Measurements from ENCODE around the gene DERA.
"Not testable (repeated sequence)": the region's sequence is repeated elsewhere in the genome, so short reads cannot be mapped to it uniquely, and the experiment has no call there.

Gene DERA

DNA sequence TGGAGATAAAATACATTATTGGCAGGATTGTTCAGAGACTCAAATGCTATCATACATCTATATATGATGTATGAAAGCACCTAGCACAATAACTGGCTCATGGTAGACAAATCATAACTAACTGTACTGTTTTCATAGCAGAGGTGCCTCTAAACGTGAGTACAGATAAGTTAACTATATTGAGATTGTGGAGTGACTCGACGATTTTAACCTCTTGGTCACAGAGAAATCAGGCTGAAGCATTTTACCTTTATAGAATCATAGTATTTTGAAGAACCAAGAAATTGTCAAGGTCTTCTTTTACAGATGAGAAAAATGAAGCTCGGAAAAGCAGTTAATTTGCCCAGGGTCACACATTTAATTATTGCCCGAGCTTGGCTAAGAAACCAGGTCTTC, 666 bp upstream of the DERA start:
- no peak for DNase-seq

DNA sequence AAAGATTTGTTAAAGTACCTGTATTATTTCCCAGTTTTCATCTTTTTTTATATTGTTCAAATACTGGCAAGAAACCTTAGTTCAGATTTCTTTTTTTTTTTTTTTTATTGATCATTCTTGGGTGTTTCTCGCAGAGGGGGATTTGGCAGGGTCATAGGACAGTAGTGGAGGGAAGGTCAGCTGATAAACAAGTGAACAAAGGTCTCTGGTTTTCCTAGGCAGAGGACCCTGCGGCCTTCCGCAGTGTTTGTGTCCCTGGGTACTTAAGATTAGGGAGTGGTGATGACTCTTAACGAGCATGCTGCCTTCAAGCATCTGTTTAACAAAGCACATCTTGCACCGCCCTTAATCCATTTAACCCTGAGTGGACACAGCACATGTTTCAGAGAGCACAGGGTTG, 799 bp downstream of the DERA start:
- DNase-seq, result not testable (repeated sequence)

DNA sequence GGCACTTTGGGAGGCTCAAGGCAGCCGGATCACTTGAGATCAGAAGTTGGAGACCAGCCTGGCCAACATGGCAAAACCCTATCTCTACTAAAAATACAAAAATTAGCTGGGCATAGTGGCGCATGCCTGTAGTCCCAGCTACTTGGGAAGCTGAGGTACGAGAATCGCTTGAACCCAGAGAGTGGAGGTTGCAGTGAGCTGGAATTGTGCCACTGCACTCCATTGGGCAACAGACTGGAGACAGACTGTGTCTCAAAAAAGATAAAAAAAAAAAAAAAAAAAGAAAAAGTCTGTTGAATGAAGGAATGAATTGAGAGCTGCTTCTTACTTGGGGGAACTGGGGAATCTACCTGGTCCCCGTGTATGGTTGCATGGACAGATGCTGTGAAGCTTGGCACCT, 3.0 kb downstream of the DERA start:
- not testable (repeated sequence) for DNase-seq

DNA sequence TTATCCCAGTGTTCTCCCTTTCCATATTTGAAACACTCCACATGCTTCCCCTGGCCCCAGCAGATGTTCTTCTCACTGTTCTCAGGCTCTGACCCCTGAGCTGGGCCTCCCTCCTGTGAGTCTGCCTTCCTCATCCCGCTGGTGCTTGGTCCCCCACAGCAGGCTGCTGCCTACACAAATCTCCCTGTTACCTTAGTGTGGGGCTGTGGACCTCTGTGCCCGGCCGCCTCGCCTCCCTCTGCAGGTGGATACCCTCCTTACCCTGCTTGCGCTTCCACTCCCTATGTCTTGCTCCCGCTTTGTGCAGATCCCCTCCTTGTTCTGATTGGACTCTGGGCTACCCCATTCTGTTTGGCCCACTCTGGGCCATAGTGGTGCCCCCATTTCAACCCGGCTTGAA, 6.9 kb downstream of the DERA start:
- DNase-seq, result no peak

DNA sequence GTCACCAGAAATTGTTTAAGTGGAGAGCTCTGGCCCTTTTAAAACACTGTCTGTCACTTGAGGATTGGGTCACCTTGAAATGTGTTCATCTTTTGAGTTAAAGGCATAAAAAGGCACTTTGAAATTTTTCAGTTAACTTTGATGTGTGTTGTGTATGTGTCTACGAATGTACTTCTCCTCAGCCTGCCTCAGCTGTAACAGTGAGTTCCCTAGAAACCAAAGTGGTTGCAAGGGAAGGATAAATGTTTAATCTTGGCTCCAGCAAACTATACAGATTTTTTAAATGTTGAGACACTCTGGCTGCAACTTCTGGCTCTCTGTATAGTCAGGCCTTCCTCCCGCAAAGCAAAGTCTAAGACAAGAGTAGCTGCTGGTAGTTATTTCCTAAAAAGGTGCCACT, 8.3 kb downstream of the DERA start:
- DNase-seq, result no peak

DNA sequence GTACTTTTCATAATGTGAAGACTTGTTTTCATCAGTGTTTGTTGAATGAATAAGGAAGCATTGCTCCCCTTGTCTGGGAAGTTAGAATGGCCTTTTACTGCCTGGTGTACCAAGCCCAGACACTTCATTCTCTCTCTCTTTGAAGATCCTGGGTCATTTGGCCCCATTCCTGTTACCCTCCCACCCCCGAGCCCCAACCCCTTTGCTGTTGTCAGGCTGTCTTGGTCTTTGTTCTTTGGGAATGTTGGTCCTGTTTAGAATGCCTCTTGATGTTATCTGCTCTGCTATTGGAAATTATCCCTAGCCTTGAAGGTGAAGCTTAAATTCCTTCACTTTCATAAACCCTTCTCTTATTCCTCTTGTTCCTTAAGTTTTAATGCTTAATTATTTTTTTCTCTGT, 13.8 kb downstream of the DERA start:
- DNase-seq, result no peak

DNA sequence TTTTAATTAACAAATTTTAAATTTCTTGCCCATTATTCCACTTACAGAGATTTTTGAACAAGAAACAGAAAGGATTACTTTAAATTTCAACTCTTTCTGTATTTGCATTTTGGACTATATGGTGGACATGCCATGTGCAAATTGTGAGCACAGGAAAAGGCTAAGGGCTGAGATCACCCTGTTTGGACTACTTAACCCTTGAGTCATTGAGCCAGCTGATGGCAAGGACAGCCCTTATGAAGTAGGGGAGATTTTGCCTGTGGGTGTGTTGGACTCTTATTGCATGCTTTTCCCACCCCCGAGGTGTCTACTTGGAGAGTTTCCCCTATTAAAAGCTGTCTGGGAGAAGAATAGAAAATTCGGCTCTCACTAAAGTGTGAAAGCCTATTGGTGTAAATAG, 17.2 kb downstream of the DERA start:
- no peak for DNase-seq

DNA sequence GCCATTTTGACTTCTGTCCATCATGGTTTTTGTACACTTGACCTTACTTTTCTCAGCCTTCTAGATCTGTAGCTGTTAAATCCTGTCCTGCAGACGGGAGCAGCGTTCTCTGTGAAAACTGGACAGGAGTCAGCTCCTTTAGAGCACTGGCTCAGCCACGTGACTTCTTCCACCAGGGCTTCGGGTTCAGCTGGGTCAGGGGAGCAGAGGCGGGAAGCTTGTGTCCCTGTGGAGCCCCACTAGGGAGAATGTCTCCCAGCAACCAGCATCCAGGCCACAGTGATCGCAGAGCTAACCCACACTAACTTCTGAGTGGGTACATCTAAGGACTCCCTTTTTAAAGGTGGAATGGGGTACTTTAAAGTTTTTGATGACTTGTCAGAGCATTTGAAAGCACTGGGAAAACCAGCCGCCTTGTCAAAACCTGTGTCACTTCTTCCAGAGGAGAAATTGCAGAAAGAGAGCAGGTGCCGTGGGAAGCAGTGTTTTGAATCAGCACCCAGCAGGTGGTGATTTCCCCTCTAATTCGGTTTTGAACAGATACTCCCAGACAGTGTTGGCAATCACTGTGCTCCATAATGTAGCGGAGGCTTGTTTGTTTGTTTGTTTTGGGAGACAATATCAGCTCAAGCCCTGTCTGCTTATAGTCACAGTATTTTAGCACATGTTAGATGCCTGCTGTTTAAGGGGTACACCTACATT, 17.9 kb downstream of the DERA start:
- DNase-seq, result no peak

DNA sequence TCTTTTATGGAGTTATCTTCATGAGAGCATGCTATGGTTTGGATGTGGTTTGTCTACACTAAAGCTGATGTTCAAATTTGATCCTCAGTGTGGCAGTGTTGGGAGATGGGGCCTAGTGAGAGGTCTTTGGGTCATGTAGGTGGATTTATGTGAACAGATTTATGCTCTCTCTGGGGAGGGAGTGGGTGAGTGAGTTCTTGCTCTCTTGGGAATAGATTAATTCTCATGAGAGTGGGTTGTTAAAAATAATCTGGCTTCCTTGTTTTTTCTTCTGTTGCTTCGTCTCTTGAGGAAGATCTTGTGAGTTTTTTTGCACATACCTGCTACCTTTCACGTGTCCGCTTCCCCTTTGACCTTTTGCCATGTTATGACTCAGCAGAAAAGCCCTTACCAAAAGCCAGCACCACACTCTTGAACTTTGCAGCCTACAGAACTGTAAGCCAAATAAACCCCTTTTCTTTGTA, 20.5 kb downstream of the DERA start:
- no peak for DNase-seq

DNA sequence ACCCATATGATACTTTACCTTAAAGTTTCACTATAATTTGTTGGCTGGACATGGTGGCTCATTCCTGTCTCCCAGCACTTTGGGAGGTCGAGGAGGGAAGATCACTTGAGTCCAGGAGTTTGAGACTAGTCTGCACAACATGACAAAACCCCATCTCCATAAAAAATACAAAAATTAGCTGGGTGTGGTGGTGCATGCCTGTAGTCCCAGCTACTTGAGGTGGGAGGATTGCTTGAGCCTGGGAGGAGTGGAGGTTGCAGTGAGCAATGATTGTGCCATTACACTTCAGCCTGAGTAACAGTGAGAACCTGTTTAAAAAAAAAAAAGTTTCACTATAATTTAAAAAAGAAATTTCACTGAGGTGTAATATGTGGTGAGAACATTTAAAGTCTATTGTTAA, 21.2 kb downstream of the DERA start:
- no peak for DNase-seq

DNA sequence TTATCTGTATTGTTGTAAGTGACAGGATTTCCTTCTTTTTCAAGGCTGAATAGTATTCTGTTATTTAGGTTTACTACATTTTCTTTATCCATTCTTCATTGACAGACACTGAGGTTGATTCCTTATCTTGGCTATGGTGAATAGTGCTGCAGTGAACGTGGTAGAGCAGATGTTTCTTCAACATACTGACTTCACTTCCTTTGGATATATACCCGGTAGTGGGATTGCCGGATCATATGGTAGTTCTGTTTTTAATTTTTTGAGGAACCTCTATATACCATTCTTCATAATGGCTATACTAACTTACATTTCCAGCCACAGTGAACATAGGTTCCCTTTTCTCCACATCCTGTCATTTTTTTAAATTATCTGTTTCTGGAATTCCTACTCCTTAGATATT, 21.8 kb downstream of the DERA start:
- no peak for DNase-seq

DNA sequence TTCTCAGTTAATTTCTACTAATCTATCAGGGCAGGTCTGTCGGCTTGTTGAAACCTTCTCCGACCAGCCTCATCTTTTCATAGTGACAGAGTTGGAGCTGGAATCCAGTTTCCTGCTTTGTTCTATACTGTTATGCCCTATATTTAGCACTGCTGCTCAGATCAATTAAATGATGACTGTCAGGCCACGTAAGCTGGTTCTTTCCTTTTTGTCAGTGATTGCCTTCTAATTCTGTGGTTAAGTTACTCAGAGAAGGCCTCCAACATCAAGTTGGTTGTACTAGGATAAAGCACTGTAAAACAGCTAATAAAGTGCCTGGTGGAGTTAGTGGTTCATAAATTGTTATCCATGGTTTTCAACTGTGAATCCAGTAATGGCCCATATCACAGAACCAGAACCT, 22.6 kb downstream of the DERA start:
- DNase-seq, result no peak

DNA sequence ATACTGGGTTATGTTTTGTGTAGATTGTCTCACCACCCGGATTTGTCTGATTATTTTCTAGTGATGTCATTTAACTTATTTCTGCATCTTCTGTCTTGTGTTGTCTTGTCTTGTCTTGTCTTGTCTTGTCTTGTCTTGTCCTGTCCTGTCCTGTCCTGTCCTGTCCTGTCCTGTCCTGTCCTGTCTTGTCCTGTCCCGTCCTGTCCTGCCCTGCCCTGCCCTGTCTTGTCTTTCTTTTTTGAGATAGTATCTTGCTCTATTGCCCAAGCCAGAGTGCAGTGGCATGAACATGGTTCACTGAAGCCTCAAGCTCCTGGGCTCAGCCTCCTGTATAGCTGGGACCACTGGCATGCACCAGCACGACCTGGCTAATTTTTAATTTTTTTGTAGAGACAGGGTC, 25.6 kb downstream of the DERA start:
- DNase-seq, result no peak

DNA sequence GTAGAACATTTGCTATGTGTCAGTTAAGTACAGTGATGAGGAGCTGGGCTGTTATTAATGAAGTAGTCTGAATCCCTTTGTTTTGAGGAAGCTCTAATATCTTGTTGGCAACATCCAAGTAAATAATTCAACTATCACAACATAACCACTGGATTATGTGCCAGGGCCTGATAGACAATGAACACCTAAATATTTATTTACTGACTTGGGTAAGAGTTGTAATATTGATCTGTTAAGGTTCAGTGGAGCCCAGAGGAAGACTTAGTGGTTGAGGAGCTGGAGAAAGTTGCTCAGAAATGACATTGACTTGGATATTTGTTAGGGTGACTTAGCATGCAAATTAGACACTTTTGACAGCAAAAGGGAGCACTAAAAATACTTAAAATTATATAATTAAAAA, 26.8 kb downstream of the DERA start:
- no peak for DNase-seq

DNA sequence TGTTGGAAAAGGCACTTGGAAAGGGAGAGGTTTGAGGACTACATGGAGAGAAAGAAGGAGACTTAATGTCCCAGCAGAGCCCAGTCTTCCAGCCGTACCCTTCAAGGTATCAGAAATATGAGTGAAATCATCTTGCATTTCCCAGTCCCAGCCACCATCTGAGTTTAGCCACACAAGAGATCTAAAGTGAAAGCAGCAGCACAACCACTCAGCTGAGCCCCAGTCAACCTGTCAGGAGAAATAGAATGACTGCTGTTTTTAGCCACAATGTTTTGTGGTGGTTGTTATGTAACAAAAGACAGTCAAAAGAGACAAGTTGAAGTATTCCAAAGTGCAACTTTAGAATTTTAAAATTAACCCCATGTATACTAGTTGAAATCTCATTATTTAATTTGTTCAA, 28.0 kb downstream of the DERA start:
- no peak for DNase-seq

DNA sequence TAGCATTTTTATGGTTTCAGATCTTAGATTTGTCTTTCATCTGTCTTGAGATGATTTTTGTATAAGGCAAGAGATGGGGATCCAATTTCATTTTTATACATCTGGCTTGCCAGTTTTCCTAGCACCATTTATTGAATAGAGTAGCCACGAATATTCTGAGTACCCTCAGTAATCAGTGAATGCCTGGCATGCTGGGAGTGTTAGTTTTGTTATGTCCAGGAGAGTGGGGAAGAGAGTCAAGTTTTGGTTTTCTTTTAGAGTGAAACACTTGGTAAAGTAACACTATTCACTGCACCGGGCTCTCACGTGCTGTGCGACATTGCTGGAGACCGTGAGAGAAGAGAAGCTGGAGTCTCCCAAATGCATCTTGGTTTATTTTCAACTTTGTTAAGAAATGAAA, 31.3 kb downstream of the DERA start:
- no peak for DNase-seq

DNA sequence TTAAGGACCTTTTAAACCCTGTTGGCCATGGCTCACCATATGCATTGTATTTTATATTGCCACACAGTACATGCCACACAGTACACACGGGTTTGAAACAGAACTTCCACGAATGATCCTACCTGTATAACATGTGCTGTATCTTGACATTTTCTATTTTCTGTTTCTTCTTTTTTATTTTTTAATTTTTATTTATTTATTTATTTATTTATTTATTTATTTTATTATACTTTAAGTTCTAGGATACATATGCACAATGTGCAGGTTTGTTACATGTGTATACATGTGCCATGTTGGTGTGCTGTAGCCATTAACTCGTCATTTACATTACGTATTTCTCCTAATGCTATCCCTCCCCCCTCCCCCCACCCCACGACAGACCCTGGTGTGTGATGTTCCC, 32.4 kb downstream of the DERA start:
- DNase-seq, result not testable (repeated sequence)

DNA sequence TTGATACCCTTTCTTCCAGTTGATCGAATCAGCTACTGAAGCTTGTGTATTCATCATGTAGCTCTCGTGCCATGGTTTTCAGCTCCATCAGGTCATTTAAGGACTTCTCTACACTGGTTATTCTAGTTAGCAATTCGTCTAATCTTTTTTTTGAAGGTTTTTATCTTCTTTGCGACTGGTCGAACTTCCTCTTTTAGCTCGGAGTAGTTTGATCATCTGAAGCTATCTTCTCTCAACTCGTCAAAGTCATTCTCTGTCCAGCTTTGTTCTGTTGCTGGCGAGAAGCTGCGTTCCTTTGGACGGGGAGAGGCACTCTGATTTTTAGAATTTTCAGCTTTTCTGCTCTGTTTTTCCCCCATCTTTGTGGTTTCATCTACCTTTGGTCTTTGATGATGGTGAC, 37.3 kb downstream of the DERA start:
- DNase-seq, result not testable (repeated sequence)

DNA sequence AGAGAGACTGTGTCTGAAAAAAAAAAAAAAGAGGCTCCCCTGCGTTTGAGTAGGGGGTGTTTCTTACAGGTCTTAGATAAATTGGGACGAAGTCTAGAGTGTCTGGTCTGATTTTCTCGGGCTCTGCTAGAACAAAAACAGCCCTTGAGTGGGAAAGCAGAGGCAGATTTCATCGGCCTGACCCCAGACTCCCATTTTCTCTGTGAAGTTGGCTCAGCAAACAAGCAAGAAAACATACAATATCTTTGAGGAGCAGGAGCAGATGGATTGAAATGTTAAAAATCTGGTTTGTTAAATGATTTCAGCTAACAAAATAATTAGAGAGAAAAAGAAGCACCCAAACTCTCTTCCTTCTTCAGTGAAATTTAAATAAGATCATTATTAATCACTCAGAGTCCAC, 44.1 kb downstream of the DERA start:
- DNase-seq, result no peak

DNA sequence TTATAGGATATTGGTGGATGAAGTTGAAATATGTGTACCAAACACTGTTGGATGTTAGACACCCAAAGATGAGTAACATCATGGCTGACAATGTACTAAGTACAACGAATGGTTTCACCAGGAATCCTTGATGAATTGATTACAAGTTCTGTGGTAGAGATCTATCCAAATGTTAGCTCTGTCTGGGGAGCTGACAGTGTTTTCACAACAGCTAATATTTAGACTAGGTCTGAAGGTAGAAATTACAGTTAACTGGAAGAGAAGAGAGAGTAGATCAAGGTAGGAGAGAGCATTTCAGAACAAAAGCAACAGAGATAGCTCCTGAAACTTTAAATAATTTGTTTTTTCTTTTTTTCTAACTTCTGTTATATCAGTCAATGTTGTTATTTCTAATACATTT, 44.9 kb downstream of the DERA start:
- no peak for DNase-seq

DNA sequence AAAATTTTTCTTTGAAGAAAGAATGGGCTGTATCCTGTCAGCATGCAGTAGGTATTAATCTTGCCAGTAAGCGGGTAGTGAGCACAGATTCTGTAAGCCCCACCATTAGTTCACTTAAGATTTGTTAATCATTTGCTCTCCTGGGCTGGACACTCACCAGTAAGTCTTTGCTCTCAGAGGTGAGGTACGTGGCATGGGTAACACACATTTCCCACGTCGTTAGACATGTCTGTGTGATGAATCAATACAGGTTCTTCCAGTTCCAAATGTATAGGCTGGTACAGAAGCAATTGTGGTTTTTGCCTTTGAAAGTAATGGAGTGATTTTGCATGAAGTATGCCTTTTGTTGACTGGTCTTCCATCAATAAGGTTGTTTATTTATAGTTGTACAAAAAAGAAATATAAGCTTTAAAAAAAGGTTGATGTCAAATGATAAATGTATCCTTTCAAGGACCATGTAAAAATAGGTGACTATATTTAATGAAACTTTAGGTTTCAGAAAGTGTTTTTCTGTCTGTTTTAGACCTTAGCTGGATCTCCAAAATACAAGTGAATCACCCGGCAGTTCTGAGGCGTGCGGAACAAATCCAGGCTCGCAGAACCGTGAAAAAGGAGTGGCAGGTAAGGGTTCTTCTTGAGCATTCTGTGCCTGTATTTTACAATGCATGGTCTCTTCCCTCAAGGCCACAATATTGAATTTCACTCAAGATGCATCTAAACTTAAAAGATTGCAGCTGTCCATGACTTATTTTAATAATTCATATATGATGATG, 45.5 kb downstream of the DERA start:
- DNase-seq, result no peak

DNA sequence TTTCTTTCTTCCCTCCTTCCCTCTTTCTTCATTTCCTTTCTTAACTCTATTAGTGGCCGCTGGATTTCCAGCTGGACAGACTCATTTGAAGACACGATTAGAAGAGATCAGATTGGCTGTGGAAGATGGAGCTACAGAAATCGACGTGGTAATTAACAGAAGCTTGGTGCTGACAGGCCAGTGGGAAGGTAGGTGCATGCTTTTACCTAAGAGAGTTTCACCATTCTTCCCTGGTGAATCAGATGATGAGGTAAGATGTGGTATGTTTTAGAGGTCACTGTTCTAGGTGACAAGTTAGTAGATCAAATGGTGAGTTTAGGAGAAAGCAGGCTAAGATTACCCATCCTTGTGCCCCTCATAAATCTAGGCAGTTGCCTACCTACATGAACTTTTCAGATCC, 51.6 kb downstream of the DERA start:
- DNase-seq, result no peak

DNA sequence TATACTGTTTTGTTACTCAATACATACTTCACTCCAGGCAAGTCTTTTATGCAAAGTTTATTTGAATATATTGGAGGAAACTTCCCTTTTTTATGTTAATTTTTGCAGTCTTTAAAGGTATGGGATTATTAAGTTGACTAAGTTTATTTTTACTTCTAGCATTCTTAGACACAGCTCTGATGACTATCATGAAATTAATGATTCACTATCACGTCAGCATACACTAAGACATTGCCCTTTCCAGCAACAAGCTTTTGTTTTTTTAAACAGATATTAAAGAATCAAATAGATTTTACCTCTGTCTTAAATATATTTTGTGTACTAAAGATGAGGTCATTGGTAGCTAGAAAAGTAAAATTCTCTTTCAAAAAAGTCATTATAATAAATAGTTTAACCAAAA, 52.1 kb downstream of the DERA start:
- DNase-seq, result no peak

DNA sequence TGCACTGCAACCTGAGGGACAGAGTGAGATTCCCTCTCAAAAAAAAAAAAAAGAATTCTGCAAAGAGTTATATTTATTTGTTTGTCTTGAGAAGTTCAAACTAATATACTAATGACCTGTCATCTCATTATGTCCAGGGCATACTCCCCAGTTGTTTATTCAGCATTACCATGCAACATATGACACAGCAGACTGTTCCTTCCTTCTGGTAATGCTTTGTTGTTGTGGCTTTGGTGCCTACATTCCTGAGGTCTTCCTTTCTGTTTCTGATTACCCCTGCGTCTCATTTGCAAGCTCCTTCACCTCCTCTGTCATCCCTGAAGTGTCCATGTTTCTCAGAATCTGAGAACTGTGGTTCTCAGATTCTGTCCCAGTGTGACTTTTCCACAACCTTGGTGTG, 55.3 kb downstream of the DERA start:
- DNase-seq, result no peak

DNA sequence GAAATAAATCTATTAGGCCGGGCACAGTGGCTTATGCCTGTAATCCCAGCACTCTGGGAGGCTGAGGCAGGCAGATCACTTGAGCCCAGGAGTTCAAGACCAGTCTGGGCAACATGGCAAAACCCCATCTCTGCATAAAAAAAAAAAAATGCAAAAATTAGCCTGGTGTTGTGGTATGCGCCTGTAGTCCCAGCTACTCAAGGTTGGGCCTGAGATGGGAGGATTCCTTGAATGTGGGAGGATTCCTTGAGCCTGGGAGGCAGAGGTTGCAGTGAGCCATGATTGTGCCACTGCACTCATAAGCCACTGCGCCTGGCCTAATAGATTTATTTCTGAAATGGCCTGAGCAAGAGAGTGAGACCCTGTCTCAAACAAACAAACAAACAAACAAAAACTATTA, 55.9 kb downstream of the DERA start:
- DNase-seq, result not testable (repeated sequence)

Measured in activated CD8-positive, alpha-beta memory T cell treated with anti-CD3 and anti-CD28 coated beads, Interleukin-2, amount 50 U/mL, for 48 hours (primary cell).